Measurements from ENCODE around the gene KRTCAP2.
A peak's percentile ranks its signal among the peaks of the same experiment; 100 is the strongest.
"Not testable (repeated sequence)": the region's sequence is repeated elsewhere in the genome, so short reads cannot be mapped to it uniquely, and the experiment has no call there.

The KRTCAP2 gene

DNA sequence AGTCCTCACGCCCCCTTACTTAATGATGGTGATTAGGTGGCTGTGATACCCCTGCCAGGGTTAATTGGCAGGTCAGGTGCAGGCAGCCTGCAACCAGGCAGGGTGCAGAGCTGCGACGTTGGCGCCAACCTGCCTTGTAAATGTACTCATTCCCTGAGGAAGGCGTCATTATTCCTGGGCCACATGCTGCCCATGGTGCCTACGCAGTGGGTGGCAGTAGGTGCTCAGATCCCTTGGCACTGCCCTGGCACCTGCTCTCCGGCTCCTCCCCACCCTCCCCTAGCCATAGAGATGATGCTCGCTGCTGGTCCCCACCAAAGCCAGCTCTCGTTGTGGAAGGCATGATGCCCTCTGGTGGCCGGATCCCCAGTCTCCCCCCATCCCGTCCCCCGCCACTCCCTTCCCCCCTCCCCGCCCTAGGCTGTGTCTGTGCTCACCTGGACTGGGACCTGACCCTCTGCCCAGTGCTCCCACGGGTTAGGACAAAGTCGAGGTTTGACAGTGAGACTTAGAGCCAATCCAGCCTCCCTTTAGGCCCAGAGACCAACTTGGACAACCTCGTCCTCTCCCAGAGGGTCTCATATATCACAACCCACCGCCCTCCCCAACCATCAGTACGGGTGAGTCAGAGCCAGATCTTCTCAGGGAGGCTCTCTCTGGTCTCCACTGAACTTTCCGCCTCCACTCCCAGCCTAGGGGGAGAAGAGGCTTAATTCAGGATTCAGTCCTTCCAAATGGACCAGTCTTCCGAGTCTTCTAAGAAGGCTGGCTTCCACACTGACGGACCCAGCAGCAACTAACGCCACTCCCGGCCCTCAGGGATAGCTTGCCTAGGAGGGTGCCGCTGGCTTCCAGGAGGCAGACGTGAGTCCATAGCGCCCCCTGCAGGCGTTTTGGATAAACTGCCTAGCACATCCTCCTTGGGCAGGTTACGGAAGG is 5.7 kb downstream of the KRTCAP2 start:
- peak; percentile 83 for DNase-seq

DNA sequence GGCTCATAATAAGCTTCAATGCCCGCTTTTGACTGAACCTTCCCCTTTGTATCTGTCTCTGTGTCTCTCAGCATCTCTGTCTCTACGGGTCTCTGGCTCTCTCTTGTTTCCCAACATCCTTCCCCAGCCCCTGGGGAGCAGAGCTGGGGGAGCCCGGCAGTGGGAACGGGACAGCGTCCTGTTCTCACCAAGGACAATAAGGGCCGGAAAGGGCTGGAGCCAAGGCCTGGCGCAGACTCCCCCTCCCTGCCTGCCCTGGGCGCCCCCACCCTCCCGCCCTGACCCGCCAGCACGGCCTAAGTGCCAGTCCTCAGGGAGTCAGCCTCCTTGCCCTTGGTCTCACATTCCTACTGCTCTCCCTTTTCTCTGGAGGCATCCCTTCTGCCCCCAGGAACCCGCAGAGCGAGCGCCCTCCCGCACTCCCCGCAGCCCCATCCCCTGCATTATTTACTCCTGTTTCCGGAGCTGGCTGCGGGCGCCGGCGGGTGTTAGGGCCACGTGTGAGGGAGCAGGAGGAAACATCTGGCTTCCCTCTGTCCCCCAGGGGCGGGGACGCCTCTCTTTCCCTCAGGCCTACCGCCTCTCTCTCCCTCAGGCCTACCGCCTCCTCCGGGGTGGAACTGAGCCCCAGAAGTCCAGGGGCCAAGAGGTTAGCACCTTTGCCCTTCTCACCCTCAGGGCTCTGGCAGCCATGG is 6.5 kb downstream of the KRTCAP2 start:
- no peak for DNase-seq

DNA sequence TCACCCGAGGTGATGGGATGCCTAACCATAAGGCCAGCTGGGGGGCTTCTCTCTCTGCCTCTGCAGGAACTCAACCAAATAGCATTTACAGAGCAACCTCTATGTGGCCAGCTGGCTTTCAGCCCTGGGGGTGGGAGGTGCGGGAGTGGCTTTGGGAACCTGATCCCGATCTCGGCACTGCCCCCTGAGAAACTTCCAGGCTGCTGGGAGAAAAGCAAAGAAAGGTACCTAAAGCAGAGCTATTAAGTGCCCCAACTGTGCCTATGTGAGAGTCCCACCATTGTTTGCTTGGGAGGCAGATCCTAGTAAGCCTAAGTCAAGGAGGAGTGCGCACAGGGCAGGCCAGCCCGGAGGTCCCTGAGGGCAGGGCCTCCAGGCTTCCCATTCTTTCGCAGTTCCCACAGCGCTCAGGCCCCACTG is 7.0 kb downstream of the KRTCAP2 start:
- DNase-seq: no peak

DNA sequence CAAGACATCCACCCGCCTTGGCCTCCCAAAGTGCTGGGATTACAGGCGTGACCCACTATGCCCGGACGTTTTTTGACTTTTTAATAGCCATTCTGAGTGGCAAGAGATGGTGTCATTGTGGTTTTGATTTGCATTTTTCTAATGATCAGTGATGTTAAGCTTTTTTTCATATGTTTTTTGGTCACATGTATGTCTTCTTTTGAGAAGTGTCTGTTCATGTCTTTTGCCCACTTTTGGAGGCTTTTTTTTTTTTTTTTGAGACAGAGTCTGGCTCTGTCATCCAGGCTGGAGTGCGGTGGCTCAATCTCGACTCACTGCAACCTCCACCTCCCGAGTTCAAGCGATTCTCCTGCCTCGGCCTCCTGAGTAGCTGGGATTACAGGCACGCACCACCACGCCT is 8.5 kb downstream of the KRTCAP2 start:
- DNase-seq: not testable (repeated sequence)

DNA sequence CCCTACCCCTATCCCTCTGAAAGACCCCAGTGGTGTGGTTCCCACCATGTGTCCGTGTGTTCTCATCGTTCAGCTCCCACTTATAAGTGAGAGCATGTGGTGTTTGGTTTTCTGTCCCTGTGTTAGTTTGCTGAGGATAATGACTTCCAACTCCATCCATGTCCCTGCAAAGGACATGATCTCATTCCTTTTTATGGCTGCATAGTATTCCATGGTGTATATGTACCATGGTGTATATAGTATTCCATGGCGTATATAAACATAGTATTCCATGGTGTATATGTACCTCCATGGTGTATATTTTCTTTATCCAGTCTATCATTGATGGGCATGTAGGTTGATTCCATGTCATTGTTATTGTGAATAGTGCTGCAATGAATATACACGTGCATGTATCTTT is 9.3 kb downstream of the KRTCAP2 start:
- not testable (repeated sequence) for DNase-seq

DNA sequence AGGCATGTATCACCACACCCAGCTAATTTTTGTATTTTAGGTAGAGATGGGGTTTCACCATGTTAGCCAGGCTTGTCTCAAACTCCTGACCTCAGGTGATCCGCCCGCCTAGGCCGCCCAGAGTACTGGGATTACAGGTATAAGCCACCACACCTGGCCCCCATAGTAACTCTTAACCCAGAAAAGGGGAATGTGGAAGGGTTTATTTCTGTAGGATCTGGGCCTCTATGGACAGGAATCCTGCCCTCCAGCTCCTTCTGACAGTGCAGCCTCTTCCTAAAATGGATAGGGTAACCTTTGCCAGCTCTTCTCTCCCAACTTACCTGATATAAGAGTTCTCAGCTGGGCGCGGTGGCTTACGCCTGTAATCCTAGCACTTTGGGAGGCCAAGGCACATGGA is 10.5 kb downstream of the KRTCAP2 start:
- DNase-seq: not testable (repeated sequence)

DNA sequence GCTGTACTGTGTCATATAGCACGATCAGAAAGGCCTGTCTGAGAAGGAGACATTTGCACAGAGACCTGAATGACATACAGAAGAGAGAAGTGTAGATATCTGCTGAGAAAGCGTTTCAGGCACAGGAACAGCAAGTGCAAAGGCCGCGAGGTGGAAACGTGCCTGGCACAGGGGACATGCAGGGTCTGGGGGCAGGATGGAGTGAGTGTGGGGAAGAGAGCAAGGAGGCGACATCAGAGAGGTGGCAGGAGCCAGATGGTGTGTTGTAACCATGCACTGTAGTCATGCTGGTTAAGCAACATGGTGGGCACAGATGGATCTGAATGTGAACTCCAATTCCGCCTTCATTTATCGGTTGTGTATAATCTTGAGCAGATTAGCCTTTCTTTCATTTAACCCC is 13.0 kb downstream of the KRTCAP2 start:
- DNase-seq: no peak

DNA sequence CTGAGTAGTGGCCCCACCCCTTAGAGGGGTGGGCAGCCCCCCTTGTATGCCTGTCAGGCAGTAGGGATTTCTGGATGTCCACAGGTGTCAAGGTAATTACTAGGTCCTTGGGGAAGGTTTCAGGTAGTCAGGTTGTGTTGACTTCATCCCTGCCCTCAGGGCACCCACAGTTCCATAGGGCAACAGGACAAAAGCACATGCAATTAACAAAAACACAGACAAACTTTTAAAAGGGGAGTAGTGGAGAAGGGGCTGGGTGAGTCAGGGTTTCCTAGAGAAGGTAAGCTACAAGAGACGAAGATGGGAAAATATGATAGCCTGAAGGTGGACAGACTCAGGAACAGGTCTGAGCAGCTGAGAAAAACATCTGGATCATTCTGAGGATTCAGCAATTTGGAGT is 14.1 kb downstream of the KRTCAP2 start:
- DNase-seq: no peak

DNA sequence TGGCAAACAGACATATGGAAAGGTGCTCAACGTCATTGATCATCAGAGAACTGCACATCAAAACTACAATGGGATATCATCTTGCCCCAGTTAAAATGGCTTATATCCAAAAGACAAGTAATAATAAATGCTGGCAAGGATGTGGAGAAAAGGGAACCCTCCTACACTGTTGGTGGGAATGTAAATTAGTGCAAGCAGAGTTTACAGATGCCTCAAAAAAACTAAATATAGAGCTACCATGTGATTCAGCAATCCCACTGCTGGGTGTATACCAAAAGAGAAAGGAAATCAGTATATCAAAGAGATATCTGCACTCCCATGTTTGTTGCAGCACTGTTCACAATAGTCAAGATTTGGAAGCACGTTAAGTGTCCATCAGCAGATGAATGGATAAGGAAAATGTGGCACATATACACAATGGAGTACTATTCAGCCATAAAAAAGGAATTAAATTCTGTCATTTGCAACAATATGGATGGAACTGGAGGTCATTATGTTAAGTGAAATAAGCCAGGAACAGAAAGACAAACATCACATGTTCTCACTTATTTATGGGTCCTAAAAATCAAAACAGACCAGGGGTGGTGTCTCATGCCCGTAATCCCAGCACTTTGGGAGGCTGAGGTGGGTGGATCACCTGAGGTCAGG is 17.0 kb downstream of the KRTCAP2 start:
- not testable (repeated sequence) for DNase-seq

DNA sequence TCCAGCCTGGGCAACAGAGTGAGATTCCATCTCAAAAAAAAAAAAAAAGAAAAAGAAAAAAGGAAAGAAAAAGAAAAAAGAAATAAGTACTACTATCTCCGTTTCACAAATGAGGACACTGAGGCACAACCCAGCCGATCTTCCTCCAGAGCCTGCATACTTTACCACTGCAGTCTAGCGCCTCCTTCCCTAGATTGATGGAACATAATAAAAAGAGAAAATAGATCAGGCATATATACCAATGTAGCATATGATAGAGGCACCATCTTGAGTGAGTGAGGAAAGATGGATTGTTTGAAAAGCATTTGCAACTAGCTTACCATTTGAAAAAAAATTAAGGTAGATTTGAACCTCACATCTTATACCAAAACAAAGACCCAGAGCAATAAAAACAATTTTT is 27.6 kb downstream of the KRTCAP2 start:
- no peak for DNase-seq

DNA sequence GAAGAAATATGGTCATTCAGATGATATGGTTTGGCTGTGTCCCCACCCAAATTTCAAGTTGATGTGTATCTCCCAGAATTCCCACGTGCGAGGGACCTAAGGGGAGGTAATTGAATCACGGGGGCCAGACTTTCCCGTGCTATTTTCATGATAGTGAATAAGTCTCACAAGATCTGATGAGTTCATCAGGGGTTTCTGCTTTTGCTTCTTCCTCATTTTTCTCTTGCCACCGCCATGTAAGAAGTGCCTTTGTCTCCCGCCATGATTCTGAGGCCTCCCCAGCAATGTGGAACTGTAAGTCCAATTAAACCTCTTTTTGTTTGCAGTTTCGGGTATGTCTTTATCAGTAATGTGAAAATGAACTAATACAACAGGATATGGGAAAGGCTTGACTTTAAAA is 31.4 kb downstream of the KRTCAP2 start:
- DNase-seq: no peak

DNA sequence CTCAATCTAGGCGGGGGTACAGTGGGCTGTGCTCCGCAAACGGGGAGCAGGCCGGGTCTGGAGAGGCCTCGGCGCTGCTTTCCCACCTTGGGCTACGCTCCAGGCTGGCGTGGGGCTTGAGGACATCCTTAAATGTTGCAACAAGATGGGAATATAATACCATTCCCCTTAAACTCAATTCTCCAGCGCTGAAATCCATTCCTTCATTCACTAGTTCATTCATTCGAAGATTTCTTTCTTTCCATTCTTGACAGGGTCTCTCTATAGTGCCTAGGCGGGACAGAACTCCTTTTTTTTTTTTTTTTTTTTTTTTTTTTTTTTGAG is 32.5 kb downstream of the KRTCAP2 start:
- DNase-seq: no peak

DNA sequence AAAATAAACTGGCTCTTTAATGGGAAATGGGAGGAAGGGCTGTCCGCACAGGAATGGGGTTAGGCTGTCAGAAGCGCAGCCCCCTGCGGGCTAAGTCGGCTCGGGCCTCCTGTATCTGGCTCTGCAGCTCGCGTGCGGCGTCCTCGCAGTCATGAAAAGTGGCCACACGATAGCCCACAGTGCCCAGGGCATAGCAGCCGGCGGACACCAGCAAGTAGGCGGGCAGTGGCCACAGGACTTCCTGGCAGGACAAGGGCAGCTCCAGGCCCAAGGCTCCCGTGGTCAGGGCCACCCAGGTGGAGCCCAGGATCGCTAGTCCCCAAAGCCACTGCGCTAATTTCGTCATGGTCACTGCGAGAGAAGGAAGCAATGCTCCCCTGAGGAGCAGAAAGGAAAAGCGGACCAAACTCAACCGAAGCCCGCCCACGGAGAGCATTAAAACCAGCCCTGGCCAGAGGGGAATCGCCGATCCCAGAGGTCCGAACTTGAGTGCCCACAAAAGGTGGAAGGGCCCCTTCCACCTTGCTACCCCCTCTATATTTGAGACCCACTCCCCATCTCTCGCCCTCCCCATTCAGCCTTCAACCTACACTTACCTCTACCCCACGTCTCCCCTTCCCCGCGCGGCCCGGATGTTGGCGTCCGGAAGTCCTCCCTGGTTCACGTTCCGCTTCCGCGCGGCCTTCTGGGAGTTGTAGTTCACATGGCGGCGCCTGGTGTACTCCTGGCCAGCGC is 33.0 kb downstream of the KRTCAP2 start, which contains the start of gene DPM3:
Gene DPM3, minus strand, starts transcription at position 637 of the 735 bp plus-strand sequence. Its CDS starts 291 bp downstream, at position 346.
- DNase-seq: peak; percentile 78

DNA sequence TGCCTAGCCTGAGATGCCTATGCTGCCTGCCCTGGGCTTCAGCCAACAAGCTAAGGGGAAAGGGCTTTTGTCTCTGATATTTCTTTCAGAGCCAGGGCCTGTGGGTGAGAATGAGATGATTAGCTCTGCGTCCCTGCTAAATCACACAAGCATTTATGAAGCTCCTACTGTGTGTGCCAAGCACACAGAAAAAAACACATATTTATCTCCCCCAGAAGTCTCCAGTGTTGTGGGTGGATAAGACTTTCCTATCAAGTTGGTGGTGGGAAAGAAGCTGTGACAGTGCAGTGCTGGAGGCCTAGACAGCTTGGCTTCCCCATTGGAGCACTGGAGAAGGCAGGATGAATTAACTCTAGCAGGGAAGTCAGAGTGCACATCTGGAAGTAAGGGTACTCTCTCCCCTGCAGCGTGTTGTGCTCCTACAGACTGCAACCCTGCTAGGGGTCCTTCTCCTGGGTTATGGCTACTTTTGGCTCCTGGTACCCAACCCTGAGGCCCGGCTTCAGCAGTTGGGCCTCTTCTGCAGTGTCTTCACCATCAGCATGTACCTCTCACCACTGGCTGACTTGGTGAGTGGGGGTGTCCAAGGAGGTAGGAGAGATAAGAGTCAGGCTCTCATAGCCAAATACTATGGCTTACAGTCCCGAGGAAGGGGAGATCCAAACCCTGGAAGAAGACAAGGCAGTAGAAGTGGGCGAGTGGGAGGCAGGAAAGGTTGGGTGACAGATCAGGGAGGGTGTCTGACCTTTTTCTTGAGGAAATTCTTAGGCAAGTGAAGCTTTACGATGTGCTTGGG is 35.8 kb downstream of the KRTCAP2 start:
- no peak for DNase-seq

DNA sequence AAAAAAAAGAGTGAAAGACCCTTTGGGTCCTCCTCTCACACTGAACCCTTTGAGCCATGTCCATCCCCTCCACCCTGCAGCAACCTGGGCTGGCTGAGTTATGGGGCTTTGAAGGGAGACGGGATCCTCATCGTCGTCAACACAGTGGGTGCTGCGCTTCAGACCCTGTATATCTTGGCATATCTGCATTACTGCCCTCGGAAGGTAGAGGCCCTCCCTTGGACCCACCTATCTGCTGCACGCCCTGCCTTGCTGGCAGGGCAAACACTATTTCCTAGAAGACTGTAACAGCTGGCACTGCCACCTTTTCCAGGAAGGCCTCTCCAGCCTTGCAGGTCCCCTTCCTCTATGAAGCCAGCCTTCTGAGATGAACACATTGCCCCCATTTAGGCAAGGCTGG is 36.4 kb downstream of the KRTCAP2 start:
- no peak for DNase-seq

DNA sequence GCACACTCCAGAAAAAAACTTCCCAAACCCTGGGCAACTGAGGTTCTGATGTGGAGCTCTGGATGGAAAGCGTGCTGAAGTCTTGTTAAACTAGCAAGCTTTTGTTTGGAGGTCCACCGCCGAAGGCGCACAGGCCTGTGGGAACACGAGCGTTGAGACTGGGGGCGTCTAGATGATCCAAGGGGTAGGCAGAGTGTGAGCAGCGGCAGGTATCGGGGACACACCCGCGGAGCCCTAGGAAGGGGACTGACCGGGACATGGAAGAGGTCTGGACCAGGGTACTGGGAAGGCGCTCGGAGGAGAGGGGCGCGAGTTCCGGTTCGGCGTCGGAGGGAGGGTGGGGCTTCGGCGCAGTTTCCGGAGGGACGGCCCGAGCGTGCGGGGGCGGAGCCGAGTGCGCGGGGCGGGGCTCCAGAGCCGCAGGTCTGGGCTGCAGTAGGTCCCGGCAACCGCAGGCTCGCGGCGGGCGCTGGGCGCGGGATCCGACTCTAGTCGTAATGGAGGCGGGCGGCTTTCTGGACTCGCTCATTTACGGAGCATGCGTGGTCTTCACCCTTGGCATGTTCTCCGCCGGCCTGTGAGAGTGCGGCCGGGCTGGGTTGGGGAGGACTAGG is 37.6 kb downstream of the KRTCAP2 start, which contains the start of gene SLC50A1:
Gene SLC50A1, plus strand, starts transcription at position 438 of the 614 bp plus-strand sequence. Its CDS starts 60 bp downstream, at position 498.
- DNase-seq: peak; percentile 71

DNA sequence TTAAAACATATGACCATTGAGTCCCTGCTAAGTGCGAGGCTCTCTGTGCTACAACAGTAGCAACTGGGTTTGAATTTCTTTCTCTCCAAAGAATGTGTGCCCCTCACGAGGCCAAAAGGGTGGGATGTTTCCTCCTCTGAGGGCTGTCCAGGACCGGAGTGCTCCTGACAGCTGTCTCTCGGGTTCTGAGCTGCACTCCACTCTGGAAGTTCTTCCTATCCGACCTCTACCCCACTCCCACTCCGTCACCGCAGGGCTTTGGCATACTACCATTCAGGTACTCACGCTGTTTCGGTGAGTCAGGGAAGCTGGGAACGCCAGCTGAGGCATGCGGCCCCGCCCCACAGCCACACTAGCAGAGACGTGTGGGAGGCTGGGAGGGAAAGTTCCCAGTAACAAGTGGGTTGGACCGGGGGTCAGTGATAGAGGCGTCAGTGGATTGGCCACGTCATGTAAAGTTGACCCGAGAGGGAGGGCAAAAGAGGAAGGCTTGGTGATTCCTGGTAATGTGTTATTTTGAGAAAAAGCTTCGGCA is 38.2 kb downstream of the KRTCAP2 start:
- DNase-seq: no peak

DNA sequence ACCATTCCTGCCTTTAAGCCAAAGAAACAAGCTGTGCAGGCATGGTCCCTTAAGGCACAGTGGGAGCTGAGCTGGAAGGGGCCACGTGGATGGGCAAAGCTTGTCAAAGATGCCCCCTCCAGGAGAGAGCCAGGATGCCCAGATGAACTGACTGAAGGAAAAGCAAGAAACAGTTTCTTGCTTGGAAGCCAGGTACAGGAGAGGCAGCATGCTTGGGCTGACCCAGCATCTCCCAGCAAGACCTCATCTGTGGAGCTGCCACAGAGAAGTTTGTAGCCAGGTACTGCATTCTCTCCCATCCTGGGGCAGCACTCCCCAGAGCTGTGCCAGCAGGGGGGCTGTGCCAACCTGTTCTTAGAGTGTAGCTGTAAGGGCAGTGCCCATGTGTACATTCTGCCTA is 38.8 kb downstream of the KRTCAP2 start:
- no peak for DNase-seq

DNA sequence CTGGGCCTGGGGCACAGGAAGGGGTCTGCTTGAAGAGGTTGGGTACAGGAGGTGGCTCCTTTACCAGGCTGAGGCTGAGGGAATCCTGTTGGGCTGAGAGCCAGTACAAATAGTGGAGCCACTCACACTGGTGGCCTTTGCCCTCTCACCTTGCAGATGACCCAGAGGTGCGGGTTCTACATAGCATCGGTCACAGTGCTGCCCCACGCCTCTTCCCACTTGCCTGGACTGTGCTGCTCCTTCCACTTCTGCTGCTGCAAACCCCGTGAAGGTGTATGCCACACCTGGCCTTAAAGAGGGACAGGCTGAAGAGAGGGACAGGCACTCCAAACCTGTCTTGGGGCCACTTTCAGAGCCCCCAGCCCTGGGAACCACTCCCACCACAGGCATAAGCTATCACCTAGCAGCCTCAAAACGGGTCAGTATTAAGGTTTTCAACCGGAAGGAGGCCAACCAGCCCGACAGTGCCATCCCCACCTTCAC is 39.3 kb downstream of the KRTCAP2 start:
- DNase-seq: no peak

DNA sequence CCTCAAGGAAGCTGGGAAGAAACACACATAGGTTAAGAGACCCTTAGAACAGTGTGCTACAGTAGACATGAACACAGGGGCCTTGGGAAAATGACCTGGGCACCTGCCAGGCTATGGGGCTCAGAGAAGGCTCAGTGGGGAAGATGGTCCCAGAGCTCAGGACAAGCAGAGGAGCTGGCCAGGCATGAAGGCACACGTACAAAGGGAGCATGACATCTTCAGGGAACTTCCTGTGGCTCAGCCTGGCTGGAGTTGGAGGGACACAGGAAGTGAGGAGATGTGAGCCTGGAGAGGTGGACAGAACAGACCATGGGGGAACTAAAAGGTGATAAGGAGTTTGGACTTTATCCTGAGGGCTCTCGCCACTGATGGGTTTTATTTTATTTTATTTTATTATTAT is 41.2 kb downstream of the KRTCAP2 start:
- DNase-seq: no peak

DNA sequence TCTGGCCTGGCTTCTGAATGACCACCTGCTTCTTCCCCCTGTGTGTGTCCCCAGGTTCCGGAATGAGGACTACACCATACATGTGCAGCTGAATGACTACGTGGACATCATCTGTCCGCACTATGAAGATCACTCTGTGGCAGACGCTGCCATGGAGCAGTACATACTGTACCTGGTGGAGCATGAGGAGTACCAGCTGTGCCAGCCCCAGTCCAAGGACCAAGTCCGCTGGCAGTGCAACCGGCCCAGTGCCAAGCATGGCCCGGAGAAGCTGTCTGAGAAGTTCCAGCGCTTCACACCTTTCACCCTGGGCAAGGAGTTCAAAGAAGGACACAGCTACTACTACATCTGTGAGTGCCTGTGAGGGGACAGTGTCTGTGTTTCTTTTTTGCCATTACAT is 41.8 kb downstream of the KRTCAP2 start:
- no peak for DNase-seq
